ENCODE results near the gene GSK3A.

The GSK3A gene

GRCh38 chr19:42246922-42247639 lies 4.7 kb upstream of the GSK3A start:
- TF ChIP-seq ZFHX2 (tag by site-specific recombination; conservative IDR thresholded peaks at IDR 0.05) (peak; percentile 84), EGR2 (tag by site-specific recombination; IDR thresholded peaks at IDR 0.05; ENCODE audit: low read depth) (peak; percentile 90), ZNF341 (tag by site-specific recombination; IDR thresholded peaks at IDR 0.05; ENCODE audit: low read depth) (peak; percentile 92), ZNF692 (tag by site-specific recombination; IDR thresholded peaks at IDR 0.05) (no peak), ZBTB17 (tag by site-specific recombination; IDR thresholded peaks at IDR 0.05) (peak; percentile 53; the same call in 1 of the 2 replicates), ZNF843 (tag by site-specific recombination; IDR thresholded peaks at IDR 0.05) (0 out of 2 replicates have a peak, but pooled peaks have one; percentile 15), ZNF155 (tag by site-specific recombination; IDR thresholded peaks at IDR 0.05) (no peak), KLF8 (tag by site-specific recombination; IDR thresholded peaks at IDR 0.05) (peak; percentile 52; the same call in 1 of the 2 replicates), ZBTB48 (tag by site-specific recombination; IDR thresholded peaks at IDR 0.05) (peak; percentile 30; the same call in 1 of the 2 replicates), ZFP37 (tag by site-specific recombination; IDR thresholded peaks at IDR 0.05) (0 out of 2 replicates have a peak, but pooled peaks have one; percentile 39), ZNF473 (tag by site-specific recombination; IDR thresholded peaks at IDR 0.05) (no peak), ZNF10 (tag by site-specific recombination; IDR thresholded peaks at IDR 0.05) (peak; percentile 91), SCRT2 (tag by site-specific recombination; IDR thresholded peaks at IDR 0.05) (peak; percentile 63), ZBTB7A (tag by site-specific recombination; IDR thresholded peaks at IDR 0.05; ENCODE audit: low read depth) (peak; percentile 45; the same call in 1 of the 2 replicates), SCRT1 (tag by site-specific recombination; IDR thresholded peaks at IDR 0.05; ENCODE audit: borderline replicate concordance) (peak; percentile 75; the same call in 1 of the 2 replicates), ZNF221 (tag by site-specific recombination; IDR thresholded peaks at IDR 0.05; ENCODE audit: borderline replicate concordance) (no peak), PRDM10 (tag by site-specific recombination; IDR thresholded peaks at IDR 0.05) (peak; percentile 4; the same call in 1 of the 2 replicates), SP2 (tag by site-specific recombination; IDR thresholded peaks at IDR 0.05) (no peak), ZSCAN5A (tag by site-specific recombination; IDR thresholded peaks at IDR 0.05) (no peak), SALL2 (tag by site-specific recombination; IDR thresholded peaks at IDR 0.05; ENCODE audit: borderline replicate concordance) (no peak), GLIS2 (tag by site-specific recombination; IDR thresholded peaks at IDR 0.05) (0 out of 2 replicates have a peak, but pooled peaks have one; percentile 17)
- H3K27ac ChIP-seq (ENCODE audit: extremely low read depth, low read depth, low read length), result peak overlapping the region; percentile 50
- no peak overlapping the region for H3K4me3 ChIP-seq (ENCODE audit: low read depth, low read length)
- H3K9me3 ChIP-seq (ENCODE audit: control insufficient read depth, insufficient read depth, low read depth, low read length), result no peaks in the 10 kb centered on the region
- peaks cover 22% of the 10 kb centered on the region for H3K4me1 ChIP-seq (ENCODE audit: control insufficient read depth, insufficient read depth, low read length)
- peaks cover 11 to 23% of the 10 kb centered on the region in 2 experiments; a peak in 2 of 3 replicates for H3K36me3 ChIP-seq (ENCODE audit: control insufficient read depth in 2 of 2, insufficient read depth in 1 of 2, low read length in 2 of 2)
- POLR2A ChIA-PET, result interaction anchor here (0.6 to 13.9 kb wide), 15 partner anchors 9 to 193 kb away, joined by 3 to 242 read pairs (median 4); partner anchors contain the start of genes CIC, DEDD2, ERF and PAFAH1B3
- CTCF ChIA-PET, result interaction anchor here (0.7 to 11.8 kb wide), 25 partner anchors 10 to 192 kb away, joined by 3 to 276 read pairs (median 5); partner anchors contain the start of genes ERF, POU2F2 and ZNF526
